ENCODE data around the gene CD38. TPM values are rescaled to one million over a fixed set of nuclear protein-coding genes. Genes with fewer than 3 reads are reported as not detected.

The CD38 gene
- total RNA-seq, 1 experiment from 2014 or later, result not detected

DNA sequence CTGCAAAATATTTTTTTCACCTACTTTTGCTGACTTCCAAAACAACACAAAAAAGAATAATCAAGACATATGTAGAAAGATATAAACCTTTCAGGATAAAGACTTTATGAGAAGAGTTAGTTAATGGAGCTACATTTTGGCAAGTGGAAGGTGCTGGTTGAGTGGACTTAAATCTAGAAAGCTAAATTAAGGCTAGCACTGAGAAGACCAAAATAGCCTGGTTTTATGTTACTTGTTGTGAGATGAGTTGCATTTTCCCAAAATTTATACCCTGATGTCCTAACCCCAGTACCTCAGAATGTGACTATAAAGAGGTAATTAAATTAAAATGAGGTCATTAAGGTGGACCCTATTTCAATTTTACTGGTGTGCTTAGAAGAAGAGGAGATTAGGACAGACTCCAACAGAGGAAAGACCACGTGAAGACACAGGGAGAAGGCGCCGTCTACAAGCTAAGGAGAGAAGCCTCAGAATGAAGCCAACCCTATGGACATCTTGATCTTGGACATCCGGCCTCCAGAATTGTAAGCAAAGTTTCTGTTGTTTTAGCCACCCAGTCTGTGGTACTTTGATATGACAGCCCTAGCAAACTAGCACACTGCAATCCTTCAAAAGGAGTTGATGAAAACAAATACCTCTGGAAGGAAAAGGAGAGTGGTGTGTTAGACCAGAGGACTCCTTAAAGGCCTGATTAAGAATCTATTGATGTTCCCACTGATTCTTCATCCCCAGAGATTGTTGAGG is 93.0 kb downstream of the CD38 start:
- no peak for DNase-seq
- Histone ChIP-seq H3K9me3 (no peaks in the 10 kb centered on the region), H3K36me3 (no peaks in the 10 kb centered on the region), H3K4me3 (no peak overlapping the region), H3K27me3 (no peaks in the 10 kb centered on the region)

DNA sequence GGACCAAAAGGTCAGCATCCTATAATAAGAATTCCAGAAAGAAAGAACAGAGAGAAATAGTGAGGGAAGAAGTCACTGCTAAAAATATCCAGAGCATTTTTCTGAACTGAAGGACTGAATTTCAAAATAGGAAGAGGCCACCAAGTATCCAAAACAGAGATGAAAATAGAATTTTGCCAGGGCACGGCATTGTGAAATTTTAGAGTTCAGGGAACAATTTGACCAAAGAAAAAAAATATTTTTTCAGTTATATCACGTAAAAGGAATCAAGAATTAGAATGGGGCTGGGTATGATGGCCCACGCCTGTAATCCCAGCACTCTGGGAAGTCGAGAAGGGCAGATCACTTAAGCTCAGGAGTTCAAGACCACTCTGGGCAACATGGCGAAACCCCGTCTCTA is 95.0 kb downstream of the CD38 start:
- no peak for DNase-seq
- Histone ChIP-seq H3K4me3 (no peak overlapping the region), H3K9me3 (no peaks in the 10 kb centered on the region), H3K36me3 (no peaks in the 10 kb centered on the region), H3K27me3 (no peaks in the 10 kb centered on the region)

DNA sequence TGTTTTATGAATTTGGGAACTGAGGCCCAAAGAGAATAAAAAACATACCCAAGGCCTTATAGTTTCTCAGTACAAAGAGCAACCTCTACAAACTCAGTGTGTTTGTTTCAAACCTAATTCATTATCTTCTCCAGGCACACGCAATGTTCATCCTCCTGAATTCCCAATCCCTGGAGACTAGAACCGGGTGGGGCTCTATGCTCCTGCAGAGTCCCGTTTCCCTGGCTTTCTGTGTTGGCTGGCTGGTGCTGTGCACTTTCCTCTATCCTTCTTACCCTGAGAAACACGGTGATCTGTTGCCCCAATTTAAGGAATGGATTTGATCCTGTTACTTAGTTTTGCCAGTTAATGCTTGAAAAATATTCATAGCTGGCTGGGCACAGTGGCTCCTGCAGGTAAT is 96.5 kb downstream of the CD38 start:
- DNase-seq, result no peak
- H3K36me3 ChIP-seq, result no peaks in the 10 kb centered on the region
- no peaks in the 10 kb centered on the region for H3K9me3 ChIP-seq
- no peaks in the 10 kb centered on the region for H3K27me3 ChIP-seq
- H3K4me3 ChIP-seq, result no peak overlapping the region

DNA sequence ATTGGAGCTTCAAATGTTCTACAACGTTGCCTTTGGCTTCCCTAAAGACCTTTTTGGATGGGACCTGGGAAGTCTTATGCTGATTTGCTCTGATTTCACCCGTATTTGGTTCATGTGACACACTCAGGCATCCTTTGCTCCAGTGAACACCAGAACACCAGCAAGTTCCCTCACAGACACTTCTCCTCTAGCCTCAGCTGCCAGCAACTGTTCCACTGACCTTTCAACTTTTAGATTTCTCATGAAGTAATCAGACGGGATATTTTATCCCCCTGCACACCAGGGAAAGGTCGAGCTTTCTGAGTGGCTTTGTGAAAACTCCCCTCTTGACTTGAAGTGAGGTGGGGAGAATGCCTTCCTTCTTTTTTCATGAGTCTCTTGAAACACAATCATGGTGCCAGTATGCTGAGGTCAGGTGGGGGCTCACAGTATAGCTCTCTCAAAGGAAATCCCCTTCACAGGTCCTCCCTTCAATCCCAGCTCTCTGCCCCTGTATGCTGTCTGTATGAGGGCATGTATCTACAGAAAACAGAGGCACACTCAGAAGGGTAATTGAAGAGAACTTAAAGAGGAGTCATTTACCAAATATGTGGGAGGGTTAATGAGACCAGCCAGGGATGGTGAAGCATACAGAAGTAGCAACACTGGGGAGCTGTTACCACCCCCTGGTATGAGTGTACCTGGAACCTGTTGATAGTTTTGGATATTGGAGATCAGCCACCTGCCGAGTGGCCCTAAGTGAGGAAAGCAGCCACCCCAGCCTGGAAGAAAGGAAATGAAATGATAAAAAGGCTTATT is 97.7 kb downstream of the CD38 start:
- Histone ChIP-seq H3K9me3 (no peaks in the 10 kb centered on the region), H3K4me3 (no peak overlapping the region), H3K36me3 (no peaks in the 10 kb centered on the region), H3K27me3 (no peaks in the 10 kb centered on the region)
- DNase-seq, result no peak

DNA sequence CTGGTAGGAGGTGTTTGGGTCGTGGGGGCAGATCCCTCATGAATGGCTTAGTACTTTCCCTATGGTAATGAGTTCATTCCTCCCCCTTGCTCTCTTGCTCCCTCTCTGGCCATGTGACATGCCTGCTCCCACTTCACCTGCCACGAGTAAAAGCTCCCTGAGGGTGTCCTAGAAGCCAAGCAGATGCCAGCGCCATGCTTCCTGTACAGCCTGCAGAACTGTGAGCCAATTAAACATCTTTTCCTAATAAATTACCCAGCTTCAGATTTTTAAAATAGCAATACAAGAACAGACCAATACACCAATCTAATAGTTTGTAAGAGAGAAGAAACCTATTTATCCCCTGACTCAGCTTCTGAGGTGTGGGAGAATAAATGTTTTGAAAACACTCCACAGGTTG is 99.9 kb downstream of the CD38 start:
- no peaks in the 10 kb centered on the region for H3K36me3 ChIP-seq
- H3K27me3 ChIP-seq, result no peaks in the 10 kb centered on the region
- DNase-seq, result no peak
- H3K9me3 ChIP-seq, result no peaks in the 10 kb centered on the region
- H3K4me3 ChIP-seq, result no peak overlapping the region

DNA sequence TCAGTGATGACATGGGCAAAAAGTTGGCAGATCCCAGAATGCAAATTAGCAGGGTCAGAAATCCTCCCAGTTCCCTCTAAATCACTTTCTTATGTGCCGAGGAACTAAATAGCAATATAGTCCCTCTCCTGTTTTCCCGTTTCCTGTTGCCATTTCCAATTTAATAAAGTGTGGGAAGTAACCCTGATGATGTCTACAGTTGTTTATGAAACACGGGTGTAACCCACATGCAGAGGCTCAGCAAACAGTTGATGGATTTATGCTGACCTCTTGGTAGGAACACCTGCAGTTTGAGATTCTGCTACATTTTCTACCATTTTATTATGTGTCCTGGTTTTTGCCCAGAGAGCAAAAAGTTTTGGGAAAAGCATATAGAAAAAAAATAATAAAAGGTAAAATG is 103.7 kb downstream of the CD38 start:
- no peak for DNase-seq
- Histone ChIP-seq H3K4me3 (no peak overlapping the region), H3K36me3 (no peaks in the 10 kb centered on the region), H3K9me3 (no peaks in the 10 kb centered on the region), H3K27me3 (no peaks in the 10 kb centered on the region)

DNA sequence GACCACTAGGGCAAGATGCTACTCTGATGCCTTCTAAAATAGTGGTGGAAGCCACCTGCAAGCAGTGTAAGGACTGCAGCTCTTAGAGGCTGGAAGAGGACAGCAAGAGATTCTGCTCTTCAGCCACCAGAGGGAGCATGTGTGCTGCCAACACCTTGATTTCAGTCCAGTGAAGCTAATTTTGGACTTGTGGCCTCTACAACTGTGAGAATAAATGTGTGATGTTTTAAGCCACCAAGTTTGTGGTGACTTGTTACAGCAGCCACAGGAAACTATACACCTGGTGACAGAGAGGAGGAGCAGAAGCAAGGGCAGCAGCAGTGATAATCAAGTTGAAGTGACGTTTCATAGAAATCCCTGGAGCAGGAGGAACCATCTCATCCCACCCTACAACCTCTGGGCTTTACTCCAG is 104.6 kb downstream of the CD38 start:
- Histone ChIP-seq H3K36me3 (no peaks in the 10 kb centered on the region), H3K4me3 (no peak overlapping the region), H3K27me3 (no peaks in the 10 kb centered on the region), H3K9me3 (no peaks in the 10 kb centered on the region)
- DNase-seq, result peak; percentile 35

DNA sequence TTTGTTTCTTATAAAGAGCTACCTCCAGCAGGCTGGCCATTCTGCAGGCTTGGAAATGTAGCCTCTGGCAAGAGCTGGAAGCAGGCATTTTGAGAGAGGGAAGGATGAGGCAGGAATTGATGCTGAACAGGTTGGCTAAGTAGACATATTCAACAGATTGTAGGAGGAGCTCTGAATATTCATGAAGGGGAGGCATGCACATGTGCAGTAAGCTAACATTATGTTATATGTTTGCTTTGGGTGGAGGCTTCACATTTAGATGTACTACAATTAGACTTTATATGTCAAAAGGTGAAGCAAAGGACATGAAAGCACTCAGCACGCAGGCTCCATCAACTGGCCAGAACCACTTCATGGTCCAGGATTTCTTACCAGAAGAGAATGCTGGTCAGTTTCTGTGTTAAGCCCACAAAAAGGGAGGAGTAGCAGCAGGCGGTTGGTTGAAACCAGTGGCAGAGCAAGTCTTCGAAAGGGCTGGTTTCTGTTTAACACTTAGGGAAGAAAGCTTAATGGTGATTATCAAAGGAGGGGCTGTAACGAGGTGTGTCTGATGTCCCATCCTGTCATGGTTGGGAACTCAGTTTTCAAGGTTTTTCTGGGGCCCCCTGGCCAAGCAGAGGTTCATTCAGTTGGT is 105.6 kb downstream of the CD38 start:
- Histone ChIP-seq H3K4me3 (no peak overlapping the region), H3K27me3 (no peaks in the 10 kb centered on the region), H3K9me3 (no peaks in the 10 kb centered on the region), H3K36me3 (no peaks in the 10 kb centered on the region)
- DNase-seq, result no peak

DNA sequence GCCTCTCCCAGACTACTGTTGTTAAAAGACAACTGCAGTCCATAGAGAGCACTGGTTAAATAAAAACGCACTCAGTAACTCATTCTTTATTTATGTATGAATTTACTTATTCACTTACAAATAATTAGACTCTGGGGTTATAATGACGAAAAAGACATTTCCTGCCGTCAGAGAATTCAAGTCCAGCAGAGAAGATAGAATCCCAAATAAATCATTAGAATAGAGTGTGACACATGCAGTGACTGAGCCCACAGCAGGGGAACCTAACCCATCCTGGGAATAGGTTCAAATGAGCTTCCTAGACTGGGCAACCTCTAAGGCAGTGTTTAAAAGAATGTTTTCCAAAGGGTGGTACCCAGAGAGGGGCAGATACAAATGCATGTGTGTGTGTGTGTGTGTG is 106.5 kb downstream of the CD38 start:
- no peaks in the 10 kb centered on the region for H3K36me3 ChIP-seq
- H3K9me3 ChIP-seq, result no peaks in the 10 kb centered on the region
- H3K4me3 ChIP-seq, result no peak overlapping the region
- no peaks in the 10 kb centered on the region for H3K27me3 ChIP-seq
- DNase-seq, result peak; percentile 51

DNA sequence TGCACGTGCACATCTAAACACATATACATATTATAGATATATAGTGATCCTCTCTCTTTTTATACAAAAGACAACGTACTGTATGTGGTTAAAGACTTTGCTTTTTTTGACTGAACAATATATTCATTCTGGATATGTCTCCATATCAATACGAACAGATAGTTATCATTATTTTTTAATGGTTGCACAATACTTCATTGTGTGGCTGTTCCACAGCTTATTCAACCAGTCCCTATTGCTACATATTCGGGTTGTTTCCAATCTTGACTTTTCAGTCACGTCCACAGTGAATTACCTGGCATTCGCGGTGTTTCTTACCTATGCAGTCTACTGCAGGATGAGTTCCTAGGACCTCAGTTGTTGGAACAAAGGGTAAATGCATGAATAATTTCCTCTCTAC is 107.3 kb downstream of the CD38 start:
- DNase-seq, result no peak

DNA sequence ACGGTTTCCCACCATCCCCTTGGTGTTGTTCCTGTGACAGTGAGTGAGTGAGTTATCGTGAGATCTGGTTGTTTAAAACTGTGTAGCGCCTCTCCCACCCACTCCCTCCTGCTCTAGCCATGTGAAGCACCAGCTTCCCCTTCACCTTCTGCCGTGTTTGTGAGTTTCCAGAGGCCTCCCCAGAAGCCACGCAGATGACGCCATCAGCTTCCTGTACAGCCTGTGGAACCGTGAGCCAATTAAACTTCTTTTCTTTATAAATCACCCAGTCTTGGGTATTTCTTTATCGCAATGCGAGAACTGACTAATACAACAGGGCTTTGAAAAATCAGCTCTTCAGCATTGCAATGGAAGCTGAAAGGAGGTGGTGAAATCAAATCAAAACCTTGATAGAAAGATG is 110.4 kb downstream of the CD38 start:
- no peaks in the 10 kb centered on the region for H3K36me3 ChIP-seq
- DNase-seq, result no peak
- H3K27me3 ChIP-seq, result no peaks in the 10 kb centered on the region
- H3K4me3 ChIP-seq, result no peak overlapping the region
- H3K9me3 ChIP-seq, result no peaks in the 10 kb centered on the region

More for the DNA sequence above, 107.3 kb downstream of the CD38 start:
- Histone ChIP-seq H3K4me3 (no peak overlapping the region), H3K36me3 (no peaks in the 10 kb centered on the region), H3K9me3 (no peaks in the 10 kb centered on the region), H3K27me3 (no peaks in the 10 kb centered on the region)

DNA sequence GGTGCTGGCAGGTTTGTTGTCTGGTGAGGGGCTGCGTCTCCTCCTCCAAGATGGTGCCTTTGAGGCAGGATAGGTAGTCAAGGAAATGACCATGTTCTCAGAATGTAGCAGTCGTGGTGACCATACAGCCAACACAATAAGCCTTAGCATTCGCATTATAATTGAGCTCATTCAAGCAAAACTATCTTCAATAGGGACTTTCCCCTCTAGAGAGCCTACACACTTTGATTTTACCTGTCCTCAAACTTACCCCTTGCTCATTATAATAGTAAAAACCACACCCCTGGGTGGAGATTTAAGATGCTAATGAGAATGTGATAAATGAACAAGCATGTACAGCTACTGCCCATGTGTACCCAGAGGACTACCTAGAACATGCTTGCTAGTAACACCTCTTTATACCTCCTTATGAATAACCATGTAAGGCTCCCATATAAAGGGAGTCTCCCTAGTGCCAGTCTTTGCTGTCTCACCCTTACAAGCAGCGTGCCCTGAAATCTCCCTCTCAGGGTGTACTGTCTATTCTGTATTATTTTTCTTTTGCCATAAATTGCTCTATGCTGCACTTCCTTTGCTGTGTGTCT is 112.2 kb downstream of the CD38 start:
- H3K4me3 ChIP-seq, result no peak overlapping the region
- H3K36me3 ChIP-seq, result no peaks in the 10 kb centered on the region
- DNase-seq, result no peak
- H3K9me3 ChIP-seq, result no peaks in the 10 kb centered on the region
- H3K27me3 ChIP-seq, result no peaks in the 10 kb centered on the region

DNA sequence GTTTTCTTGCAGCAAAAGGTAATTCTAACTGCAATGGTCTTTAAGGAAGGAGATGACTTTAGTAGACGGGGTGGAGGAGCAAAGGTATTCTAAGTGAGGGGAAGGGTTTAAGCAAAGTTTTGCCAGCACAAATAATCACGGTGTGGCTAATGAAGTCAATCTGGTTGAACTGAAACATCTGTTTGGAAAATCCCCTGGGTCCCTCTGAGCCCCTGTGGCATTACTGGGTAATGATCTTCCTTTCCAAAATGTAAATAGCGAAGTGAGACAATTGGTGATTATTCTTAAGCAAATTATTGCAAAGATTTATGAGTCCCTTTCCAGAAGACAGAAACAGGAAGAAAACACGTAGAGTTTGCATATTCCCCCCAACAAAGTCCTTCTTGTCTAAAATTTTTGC is 113.2 kb downstream of the CD38 start:
- DNase-seq, result no peak
- Histone ChIP-seq H3K4me3 (no peak overlapping the region), H3K36me3 (no peaks in the 10 kb centered on the region), H3K27me3 (no peaks in the 10 kb centered on the region), H3K9me3 (no peaks in the 10 kb centered on the region)

DNA sequence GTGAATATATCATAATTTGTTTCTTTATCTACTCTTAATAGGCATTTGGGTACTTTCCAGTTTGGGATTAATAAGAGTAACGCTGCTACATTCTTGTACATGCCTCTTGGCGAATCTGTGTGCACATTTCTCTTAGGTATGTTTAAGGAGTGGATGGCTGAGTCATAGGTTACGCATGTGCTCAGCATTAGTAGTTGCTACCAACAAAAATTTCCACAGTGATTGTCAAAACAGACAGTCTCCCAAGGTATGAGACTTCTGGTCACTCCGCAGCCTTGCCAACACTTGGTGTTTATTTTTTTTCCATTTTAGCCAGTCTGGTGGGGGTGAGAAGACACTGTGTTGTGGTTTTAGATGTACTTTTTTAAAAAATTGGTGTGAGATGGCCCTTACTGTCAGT is 115.8 kb downstream of the CD38 start:
- Histone ChIP-seq H3K36me3 (no peaks in the 10 kb centered on the region), H3K9me3 (no peaks in the 10 kb centered on the region), H3K4me3 (no peak overlapping the region), H3K27me3 (no peaks in the 10 kb centered on the region)
- peak; percentile 71 for DNase-seq

DNA sequence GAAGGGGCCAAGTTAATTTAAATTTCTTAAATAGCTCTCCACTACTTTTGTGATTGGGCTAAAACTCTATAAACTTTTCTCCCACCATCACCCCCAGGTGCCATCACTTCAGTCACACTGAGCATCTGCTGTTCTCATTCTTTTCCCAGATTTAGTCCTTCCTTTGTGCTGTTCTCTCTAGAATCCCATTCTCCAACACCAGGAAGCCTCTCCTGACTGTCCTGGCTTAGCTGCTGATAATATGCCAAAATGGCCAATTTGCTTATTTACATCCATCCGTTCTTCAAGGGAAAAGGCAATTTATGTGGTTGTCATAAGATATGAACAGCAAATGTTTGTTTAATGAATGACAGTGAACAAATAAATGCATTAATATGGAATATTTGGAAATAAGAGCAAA is 116.3 kb downstream of the CD38 start:
- H3K36me3 ChIP-seq, result no peaks in the 10 kb centered on the region
- no peak for DNase-seq
- H3K9me3 ChIP-seq, result no peaks in the 10 kb centered on the region
- no peak overlapping the region for H3K4me3 ChIP-seq
- H3K27me3 ChIP-seq, result no peaks in the 10 kb centered on the region

DNA sequence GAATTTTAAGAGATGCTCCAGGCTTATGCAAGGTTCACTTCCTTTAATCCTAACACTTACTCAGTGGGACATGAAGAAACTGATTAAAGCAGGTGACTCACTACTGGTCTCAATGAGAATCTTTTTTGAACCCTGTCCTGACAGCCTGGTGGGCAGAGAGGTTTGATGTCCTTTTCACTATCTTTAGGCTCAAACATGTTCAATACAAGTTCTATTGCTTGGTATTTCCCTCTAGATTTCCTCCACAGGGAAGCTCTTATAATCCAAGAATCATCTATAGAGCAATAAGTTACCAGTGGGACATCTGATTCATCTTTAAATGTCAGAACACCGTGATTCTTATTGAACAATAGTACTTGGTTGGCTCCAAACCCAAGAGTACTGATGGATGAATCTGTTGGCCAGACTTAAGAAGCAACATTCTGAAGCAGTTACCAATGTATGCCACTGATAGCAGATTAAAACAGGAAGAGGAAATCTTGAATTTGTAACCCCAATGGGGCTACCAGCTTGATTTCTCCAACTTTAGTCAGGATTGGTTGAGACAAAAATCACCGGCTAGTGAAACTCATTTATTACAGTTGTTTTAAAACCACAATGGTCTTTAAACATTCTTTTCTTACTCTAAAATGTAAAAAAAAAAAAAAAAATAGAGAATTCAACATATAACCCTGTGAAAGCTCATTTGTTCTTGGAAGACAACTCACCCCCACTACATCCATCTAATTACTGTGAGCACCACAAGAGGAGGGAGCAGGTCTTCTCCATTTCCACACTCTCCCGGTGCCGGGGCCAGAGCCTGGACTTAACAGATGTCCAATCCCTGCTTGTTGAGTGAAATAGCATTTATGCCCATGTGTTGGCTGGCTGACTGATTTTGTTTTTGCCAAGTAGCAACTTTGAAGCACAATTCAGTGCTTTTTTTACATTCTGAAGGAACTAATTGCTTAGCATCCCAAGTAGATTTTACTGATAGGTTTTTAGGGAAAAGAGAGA is 117.1 kb downstream of the CD38 start:
- no peak for DNase-seq
- H3K4me3 ChIP-seq, result no peak overlapping the region
- no peaks in the 10 kb centered on the region for H3K36me3 ChIP-seq

More for the DNA sequence above, 117.1 kb downstream of the CD38 start:
- Histone ChIP-seq H3K9me3 (no peaks in the 10 kb centered on the region), H3K27me3 (no peaks in the 10 kb centered on the region)
